Measurements from ENCODE around the gene TPP1.

TPP1 gene

DNA sequence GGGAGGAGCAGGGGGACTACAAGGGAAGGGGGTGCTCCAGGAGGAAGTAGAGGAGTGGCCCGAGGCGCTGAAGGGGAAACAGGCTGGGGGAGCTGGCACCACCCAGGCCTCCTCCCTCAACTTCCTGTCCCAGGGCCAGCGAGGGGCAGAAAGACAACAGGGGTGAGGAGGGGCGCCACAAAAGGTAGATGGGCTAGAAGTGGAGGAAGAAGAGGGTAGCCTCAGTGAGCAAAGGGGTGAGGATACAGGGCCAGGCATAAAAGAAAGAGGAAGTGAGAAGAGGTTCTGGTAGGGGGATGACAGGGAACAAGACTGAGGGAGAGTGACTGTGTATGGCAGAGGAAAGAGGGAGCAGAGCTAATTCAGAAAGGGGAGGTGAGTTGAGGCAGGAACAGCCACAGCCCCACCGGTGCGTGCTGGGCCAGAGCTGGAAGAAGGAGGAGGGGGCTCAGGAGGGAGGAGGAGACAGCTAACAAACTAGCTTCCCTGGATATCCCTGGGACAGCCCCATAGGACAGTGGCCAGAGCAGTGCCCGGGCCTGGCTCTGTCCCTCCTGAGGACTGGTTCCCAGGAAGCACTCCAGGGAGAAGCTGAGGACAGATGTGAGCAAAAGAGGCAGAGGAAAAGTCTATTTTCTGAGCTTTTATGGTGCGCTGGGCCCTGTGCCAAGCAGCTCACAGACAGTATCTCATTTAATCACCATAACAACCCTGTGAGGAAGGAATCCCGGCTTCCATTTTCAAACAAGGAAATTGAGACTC, 27.9 kb upstream of the TPP1 start:
- DNase-seq = peak in 1 of 5 donors; percentile 28

DNA sequence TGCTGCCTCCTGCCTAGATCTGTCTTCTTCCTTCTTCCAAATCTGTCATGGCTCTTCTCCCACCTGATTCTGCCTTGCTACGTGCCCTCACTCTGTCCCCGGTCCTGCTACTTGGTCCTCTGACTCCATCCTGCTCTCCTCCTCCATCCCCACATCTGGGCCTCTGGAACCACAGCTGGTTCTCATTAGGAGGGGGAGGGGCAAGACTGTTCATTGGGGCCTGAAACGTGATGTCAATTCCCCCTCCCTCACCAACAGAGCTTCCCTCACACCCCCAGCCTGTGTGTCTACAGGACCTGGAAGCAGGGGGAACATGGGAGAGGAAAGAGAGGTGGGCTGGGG, 27.3 kb upstream of the TPP1 start:
- DNase-seq = no peak

DNA sequence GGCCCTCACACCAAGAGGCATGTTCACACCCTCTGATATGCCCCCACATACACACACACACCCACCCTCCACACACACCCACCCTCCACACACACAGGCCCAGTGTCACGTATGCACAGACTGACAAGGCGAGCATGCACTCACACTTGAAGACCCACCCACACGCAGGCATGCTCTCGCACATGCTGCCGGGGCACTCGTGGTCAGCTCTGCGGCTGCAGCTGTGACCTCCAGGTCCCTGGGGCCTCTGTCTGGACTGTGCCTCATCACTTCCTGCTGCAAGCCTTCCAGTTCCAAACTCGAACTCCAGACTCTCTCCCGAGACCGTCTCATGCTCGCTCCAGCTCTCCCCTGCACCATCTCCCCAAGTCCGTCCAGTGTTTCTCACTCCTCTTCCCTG, 26.8 kb upstream of the TPP1 start:
- no peak for DNase-seq

DNA sequence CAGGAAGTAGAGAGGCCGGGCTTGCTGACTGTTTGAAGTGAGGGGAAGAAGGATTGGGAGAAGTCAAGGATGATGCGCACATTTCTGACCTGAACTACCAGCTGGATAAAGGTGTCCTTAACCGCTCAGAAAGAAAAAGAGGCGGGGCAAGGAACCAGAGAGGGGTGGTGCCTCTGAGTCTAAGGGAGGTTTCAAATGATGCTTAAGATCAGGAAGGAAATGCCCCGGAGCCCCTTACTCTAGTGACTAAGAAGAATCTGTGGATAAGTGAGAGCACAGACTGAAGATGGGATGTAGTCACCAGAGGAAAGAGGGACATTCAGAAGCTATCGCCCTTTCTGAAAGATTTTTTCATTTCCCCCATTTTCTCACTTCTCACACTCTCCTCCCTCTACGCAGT, 23.7 kb upstream of the TPP1 start:
- no peak for DNase-seq

DNA sequence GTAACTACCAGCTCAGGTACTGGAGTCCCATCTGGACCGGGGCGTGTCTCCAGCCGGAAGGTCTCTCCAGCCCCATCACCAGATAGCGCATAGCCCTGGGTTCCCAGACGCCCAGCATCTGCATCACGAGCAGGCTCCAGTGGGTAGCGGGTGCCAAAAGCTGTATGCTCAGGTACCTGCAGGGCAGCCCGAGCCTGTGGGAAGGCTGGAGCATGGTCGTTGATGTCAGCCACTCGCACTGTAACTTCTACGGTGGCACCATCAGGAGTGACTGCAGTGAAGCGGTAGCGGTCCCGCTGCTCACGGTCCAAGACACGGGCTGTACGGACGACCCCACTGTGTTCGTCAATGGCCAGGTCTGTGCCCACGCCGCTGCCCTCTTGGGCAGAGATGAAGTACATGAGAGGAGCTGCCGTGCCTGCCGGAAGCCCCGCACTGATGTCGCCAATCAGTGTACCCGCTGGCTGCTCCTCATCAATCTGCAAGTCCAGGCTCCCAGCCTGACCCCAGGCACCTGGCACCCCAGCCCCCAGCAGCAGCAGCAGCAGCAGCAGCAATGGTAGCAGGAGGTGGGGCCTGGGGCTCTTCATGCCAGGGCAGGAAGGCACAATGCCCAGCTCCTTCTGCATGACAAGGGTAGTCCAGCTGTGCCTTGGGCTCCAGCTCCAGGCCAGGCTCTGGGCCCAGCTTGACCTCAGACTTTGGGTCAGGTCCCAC, 21.9 kb upstream of the TPP1 start:
- no peak for DNase-seq

DNA sequence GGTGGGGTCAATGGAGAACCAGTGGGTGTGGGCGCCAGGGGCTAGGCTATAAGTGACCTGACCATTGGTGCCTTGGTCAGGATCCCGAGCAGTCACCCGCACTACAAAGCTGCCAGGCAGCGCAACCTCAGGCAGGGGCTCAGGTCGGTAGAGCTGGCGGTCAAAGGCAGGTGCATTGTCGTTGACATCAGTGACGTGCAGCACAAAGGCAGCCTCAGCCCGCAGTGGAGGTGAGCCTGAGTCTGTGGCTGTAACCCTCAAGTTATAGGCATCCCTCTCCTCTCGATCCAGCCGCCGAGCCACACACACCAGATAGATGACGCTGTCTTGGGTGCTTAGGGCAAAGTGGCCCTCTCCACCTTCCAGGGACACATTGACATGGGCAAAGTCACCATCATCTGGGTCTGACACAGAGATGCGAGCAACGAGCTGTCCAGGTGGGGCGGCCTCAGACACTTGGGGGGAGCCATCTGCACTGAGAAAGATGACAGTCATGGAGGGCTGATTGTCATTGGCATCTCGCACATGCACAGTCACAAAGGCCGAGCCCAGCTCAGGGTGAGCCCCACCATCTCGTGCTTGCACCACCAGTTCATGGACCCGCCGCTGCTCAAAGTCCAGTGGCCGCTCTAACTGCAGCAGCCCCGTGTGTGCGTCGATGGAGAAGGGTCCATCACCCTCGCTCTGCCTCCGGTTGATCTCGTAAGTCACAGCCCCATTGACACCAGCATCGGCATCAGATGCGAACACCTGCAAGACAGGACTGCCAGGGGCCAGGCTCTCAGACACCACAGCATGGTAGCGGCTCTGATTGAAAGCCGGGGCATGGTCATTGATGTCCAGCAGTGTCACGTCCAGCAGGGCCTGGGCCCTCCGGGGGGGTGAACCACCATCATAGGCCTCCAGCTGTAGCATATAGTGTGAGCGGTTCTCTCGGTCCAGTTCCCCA, 21.1 kb upstream of the TPP1 start:
- DNase-seq = no peak

DNA sequence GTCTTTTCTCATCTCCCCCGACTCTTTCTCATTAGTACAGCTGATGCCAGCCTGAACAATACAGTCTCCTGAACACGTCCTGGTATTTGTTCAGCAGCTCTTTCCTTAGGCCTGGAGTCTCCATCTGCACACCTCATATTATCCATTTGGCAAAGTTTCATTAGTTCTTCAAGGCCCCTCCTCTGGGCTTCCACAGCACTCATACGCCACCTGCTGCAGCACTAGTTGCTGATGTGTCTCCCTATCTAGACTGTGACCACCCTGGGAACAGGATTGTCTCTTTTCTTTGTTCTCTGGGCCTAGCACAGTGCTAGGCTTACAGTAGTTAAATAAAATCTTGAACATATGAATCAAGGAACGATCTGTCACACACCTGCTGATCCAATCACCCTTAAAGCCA, 19.2 kb upstream of the TPP1 start:
- no peak for DNase-seq

DNA sequence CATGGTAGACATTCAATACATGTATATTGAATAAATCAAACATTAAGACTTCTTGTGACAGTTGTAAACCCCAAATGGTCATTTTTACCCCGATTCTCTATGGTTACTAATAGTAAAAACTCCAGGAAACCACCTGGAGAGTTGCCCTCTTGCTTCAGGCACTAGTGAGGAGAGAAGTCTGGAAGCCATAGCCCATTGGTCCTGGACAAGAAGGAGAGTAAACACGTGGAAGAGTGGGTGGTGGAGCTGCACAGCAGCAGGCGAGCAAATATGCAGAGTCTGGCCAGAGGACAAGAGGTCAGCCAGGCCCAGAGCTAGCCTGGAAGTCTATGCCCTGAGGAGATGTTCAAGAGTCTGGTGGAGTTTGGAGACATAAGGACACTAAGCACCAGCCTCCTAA, 18.6 kb upstream of the TPP1 start:
- DNase-seq = no peak

DNA sequence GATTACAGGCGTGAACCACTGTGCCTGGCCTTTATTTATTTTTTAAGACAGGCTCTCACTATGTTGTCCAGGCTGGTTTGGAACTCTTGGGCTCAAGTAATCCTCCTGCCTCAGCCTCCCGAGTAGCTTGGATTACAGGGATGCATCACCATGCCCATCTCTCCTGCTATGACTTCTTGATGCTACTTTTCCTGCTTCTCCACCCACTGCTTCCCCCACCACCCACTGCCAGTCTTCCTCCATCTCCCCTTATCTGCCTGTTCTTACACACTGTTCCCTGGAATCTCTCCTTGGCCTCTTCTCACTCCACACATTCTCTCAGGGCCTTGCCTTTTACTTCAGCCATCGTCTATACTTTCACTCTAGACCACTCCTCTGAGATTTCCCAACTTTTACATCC, 17.3 kb upstream of the TPP1 start:
- DNase-seq = no peak

DNA sequence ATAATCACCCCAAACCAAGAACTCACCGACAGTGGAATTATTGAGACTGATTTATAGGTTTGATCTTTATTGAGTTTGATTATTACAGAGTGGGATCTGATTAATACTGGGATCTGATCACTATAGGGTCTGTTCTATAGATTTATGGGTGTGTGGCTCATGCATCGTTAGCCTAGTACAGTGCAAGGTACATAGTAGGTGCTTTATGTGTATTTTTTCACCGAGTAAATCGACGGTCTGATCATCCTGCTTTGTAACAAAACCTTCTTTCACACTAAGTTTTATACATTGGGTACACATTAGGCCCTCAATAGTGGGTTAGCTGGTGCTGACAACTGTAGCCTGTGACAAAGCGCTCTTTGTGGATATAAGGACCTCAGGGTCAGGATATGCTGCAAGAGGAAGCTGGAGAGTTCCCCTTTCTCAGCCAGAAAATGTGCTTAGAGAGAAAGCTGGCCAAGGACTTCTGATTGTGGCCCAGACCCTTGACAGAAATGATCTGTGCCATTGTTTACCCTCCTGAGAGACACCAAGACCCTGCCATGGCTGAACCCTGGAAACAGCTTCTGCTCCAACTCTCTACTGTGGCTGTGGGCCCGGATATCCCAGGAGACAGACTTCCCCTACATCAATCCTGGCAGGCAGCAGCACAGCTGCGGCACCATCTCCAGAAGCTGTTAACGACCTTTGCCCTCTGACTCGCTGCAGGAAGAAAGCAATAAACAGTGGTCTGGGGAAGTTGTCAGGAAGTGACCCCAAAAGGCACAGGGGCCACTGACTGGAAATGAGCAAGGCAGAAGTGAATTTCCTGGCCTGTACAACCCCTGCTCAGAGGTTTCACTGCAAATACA, 16.1 kb upstream of the TPP1 start:
- no peak for DNase-seq

DNA sequence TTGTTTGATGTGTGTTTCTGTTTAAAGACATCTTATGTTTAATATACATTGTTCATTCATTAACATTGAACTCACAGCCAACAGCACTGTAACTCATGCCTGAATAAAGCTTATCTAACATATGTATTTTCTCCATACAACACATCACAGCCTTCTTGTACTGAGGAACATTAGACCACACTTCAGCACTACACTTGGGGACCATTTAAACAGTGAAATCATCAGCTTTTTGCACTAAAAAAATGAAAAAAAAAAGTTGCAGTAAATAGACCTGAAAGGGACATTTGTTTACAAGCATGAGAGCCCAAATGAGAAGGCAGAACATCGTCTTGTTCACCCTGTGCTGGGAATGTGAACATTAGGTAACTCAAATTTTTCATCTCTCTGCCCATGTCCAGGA, 15.3 kb upstream of the TPP1 start:
- no peak for DNase-seq

DNA sequence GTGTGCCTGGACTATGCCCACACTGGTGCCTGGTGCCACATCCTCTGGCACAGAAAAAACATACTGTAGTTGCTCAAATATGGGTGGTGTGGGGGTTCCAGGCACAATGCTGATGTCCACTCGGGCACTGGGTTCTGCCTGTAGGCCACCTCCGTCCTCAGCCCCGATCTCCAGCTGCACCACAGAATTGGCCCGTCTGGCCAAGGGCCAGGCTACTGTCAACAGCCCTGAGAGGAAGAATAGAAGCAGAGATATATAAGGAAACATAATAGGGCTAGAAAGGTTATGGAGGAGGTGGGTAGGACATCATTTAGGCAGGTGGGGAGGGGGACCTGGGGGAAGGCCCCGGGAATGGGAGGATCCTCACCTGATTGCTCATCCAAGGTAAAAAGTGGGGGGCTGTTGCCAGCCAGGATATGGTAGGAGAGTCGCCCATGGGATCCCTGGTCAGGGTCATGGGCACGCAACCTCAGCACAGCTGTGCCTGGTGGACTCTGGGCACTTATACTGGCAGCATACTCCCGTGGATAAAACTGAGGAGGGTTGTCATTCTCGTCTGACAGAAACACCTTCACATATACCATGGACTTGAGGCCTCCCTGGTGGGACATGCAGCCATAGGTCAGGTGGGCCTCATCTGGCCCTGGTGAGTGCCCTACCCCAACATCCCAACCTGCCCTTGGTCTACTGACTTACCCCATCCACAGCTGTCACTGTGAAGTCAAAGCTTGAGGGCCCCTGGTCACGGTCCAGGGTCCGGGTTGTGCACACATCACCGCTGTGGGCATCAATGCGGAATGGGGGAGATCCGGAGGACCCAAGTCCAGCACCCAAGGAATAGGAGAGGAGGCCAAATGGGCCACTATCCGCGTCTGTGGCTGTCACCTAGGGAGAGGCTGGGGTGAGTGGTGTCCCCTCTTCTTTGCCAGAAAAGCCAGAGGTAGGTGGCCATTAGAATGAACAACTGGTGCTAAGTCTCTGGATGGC, 14.5 kb upstream of the TPP1 start:
- DNase-seq = no peak

DNA sequence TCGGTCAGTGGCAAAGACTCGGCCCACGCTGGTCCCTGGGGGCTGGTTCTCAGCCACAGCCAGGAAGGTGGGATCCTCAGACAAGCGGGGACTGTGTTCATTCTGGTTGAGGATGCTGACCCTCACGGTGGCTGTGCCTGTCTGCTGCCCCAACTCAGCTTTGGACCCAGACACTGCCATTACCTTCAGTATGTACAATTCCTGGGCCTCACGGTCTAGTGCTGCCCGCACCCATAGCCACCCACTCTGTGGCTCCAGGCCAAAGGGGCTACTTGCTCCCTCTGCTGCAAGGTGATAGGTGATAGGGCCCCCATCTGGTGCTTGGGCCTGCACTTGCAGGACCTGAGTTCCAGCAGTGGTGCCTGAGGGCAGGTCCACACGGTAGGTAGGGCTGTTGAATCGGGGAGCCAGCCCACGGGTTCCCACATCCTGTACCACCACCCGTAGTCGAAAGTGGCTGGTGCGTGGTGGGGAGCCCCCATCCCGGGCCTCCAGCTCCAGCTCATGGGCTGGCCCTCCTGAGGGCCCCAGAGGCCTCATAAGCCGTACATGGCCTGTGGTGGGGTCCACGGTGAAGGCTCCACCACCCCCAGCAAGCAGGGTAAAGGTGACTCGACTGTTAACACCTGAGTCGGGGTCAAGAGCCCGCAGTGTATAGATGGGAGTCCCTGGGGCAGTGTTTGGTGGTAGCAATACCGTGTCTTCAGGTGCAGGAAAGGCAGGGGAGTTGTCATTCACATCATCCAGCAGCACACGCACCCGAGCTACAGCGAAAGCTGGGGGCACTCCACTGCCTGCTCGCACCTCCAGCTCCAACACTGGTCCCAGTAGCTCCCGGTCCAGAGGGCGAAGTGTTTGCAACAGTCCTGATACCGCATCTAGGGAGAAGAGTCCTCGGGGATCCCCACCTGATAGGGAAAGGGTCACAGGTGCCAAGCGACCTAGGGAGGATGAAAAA, 13.2 kb upstream of the TPP1 start:
- no peak for DNase-seq

DNA sequence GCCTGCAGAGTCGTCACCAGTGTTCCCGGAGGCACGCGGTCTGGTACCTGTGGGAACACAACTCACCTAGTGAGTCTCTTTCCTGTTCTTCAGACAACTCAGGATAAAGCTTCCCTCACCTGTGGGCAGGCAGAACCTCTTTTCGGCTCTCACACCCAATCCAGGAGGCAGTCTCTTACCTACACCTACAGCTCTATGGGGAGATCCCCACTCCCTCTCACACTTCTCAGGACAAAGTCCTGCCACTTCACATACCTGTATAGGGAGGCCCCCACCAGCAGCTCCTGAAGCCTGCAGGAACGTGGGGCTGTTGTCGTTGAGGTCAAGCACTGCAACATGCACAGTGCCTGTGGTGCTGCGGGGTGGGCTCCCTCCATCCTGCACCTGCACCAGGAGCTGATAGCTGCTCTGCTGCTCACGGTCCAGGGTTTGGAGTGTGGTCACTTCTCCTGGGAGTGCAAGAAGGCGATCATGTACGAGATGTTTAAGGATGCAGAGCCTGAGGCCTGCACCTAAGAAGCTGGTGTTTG, 12.2 kb upstream of the TPP1 start:
- no peak for DNase-seq

DNA sequence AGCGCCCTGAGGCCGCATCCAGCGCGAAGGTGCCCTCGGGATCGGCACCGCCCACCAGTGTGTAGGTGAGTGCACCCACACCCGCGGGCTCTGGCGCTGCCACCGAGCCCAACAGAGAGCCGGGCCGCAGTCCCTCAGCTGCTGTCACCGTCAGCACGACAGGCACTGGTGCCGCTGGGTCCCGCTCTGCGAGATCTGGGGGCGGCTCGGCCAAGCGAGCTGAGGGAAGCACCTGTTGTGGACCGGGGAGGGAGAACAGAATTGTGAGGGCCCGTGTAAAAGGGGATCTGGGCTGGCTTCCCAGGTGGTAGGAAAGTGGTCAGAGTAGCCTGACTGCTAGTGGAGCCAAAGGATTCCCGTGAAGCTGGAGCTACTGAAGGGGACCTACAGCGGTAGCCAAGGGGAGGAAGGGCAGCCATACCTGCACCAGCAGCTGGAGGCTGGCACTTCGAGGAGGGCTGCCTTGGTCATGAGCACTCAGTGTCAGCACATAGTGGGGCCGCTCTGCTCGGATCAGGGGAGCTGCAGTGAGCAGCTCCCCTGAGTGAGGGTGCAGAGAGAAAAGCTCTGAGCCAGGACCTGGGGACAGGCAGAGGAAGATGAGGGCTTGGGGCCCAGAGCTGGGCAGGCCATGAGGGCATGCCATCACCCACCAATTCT, 11.5 kb upstream of the TPP1 start:
- DNase-seq = no peak

DNA sequence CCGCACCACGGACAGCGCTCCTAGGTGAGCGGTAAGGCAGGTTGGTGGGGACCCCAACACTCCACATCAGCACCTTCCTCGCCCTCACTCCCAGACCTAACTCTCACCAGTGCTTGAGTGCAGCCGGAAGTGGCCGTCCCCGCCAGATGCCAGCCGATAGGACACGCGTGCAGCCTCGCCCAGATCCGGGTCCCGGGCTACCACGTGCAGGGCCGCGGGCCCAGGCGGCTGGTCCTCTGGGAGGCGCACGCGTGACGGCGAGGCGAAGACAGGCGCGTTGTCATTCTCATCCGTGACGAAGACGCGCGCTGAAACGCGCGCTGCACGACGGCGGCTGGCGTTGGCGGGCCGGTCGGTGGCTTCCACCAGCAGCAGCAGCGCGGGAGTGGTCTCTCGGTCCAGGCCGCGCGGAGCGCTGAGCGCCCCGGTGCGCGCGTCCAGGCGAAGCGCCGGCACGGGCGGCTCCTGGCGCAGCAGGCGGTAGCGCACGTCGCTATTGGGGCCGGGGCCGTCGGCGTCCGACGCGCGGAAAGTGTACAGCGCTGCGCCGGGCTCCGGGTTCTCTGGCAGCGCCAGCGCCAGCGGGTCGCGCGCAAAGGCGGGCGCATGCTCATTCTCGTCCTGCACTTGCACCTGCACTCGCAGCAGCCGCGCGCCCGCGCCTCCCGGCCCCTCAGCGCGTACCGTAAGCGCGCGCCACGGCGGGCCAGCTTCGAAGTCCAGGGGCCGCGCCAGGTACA, 10.8 kb upstream of the TPP1 start:
- no peak for DNase-seq

DNA sequence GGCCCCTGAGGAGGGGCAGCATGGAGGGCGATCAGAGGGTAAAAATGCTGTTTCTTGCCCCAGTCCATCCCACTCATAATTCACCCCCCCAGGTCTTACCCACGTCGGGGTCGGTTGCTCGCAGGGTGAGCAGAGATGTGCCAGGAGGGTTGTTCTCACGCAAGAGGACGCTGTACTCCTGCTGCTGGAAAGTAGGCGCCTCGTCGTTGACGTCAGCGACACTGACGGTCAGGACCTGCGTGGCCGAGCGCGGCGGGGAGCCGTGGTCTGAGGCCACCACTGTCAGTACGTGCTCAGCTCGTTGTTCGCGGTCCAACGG, 10.3 kb upstream of the TPP1 start:
- no peak for DNase-seq

DNA sequence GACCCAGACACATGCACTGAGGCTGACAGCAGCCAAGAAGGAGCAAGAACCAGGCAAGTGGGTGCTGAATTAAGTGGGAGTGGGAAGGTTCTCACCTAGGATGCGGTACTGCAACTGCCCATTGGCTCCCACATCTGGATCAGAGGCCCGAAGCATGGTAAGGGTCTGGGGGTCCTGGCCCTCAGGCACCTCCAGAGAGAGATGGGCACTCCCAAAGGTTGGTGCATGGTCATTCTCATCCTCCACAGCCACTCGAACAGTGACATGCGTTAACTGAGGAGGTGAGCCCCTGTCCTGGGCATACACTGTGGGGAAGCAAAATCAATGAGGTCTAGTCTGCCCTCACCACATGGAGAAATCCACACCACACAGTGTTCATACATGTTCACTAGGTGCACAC, 9.3 kb upstream of the TPP1 start:
- DNase-seq = no peak

DNA sequence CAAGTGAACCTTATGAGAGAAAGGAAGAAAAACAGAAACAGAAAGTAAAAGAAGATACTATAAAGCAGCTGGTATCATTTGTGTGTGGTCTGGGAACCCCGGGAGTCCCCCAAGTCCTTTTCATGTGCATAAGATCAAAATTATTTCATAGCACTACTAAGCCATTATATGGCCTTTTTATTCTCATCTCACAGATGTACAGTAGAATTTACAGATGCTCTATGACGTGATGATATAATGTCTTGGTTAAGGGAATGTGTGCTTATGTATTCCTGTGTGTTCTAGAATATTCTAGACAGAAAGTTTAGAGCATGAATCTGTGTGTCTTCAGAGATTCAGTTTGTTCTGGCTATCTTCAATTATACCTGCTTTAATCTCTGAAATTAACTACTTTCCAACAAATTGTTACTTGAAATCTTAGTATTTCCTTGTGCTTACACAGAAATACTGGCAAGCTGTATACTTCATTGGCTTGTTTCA, 8.6 kb upstream of the TPP1 start:
- peak in 1 of 5 donors; percentile 33 for DNase-seq

All from T-helper 1 cell (primary cell).